SK-N-SH treated with all-trans-retinoic acid at 6 μM for 48 hours (cell line): ENCODE measurements around the gene ZNF358.

ENCODE experiments used
- ATAC-seq: fragments of 200-7000 bp; cut with Tn5 transposase; 3 replicates; pipeline ENCODE4 v1.9.1; 2020; ENCODE audit warnings: mild to moderate bottlenecking, moderate library complexity
- ARNTL ChIP-seq: fragments of 450-650 bp; formaldehyde crosslinking; IDR thresholded peaks from 2 replicates; pipeline ENCODE4 v1.5.0; 2020; ENCODE audit warnings: low read depth, mild to moderate bottlenecking, moderate library complexity, borderline replicate concordance
- BACH2 ChIP-seq: fragments of 250-450 bp; sonication (Bioruptor Pico); IDR thresholded peaks from 2 replicates; pipeline ENCODE4 v1.9.0; 2021; ENCODE audit warnings: mild to moderate bottlenecking, borderline replicate concordance
- CREB5 ChIP-seq: fragments of 250-450 bp; sonication (Bioruptor Pico); IDR thresholded peaks from 2 replicates; pipeline ENCODE4 v1.5.1; 2020; ENCODE audit warnings: low read depth, mild to moderate bottlenecking, moderate library complexity
- CSDC2 ChIP-seq: fragments of 250-450 bp; sonication (Bioruptor Pico); IDR thresholded peaks from 2 replicates; pipeline ENCODE4 v1.5.0; 2020; ENCODE audit warnings: mild to moderate bottlenecking, moderate library complexity
- ESRRG ChIP-seq: fragments of 250-450 bp; sonication (Bioruptor Pico); IDR thresholded peaks from 2 replicates; pipeline ENCODE4 v1.6.1; 2021; ENCODE audit warnings: mild to moderate bottlenecking
- GLIS3 ChIP-seq: fragments of 250-450 bp; sonication (Bioruptor Pico); IDR thresholded peaks from 2 replicates; pipeline ENCODE4 v1.5.0; 2020; ENCODE audit warnings: mild to moderate bottlenecking, moderate library complexity
- ISL1 ChIP-seq: fragments of 250-450 bp; sonication (Bioruptor Pico); IDR thresholded peaks from 2 replicates; pipeline ENCODE4 v2.1.2; 2022; ENCODE audit warnings: mild to moderate bottlenecking, moderate library complexity
- OSR1 ChIP-seq: fragments of 250-450 bp; sonication (Bioruptor Pico); IDR thresholded peaks from 2 replicates; pipeline ENCODE4 v1.8.0; 2022; ENCODE audit warnings: moderate library complexity, mild to moderate bottlenecking, inconsistent platforms
- PATZ1 ChIP-seq: fragments of 250-450 bp; sonication (Bioruptor Pico); IDR thresholded peaks from 2 replicates; pipeline ENCODE4 v1.8.0; 2020; ENCODE audit warnings: mild to moderate bottlenecking, moderate library complexity, borderline replicate concordance
- RARB ChIP-seq: fragments of 250-450 bp; sonication (Bioruptor Pico); IDR thresholded peaks from 2 replicates; pipeline ENCODE4 v1.8.0; 2021; ENCODE audit warnings: mild to moderate bottlenecking, moderate library complexity
- SNAI2 ChIP-seq: fragments of 250-450 bp; sonication (Bioruptor Pico); IDR thresholded peaks from 2 replicates; pipeline ENCODE4 v1.5.0; 2020; ENCODE audit warnings: mild to moderate bottlenecking, moderate library complexity
- TCF4 ChIP-seq: fragments of 250-450 bp; sonication (Bioruptor Pico); IDR thresholded peaks from 2 replicates; pipeline ENCODE4 v1.8.0; 2021; ENCODE audit warnings: mild to moderate bottlenecking, moderate library complexity, borderline replicate concordance
- TOX ChIP-seq: fragments of 250-450 bp; sonication (Bioruptor Pico); IDR thresholded peaks from 2 replicates; pipeline ENCODE4 v1.8.0; 2021; ENCODE audit warnings: mild to moderate bottlenecking, moderate library complexity, borderline replicate concordance
- TSHZ2 ChIP-seq: fragments of 250-450 bp; sonication (Bioruptor Pico); IDR thresholded peaks from 2 replicates; pipeline ENCODE4 v1.5.0; 2020; ENCODE audit warnings: mild to moderate bottlenecking, moderate library complexity
- ZC3H10 ChIP-seq: fragments of 250-450 bp; sonication (Bioruptor Pico); IDR thresholded peaks from 2 replicates; pipeline ENCODE4 v1.5.1; 2021; ENCODE audit warnings: mild to moderate bottlenecking, moderate library complexity
- ZFP3 ChIP-seq: fragments of 250-450 bp; sonication (Bioruptor Pico); IDR thresholded peaks from 2 replicates; pipeline ENCODE4 v1.5.0; 2020; ENCODE audit warnings: mild to moderate bottlenecking, moderate library complexity
- ZFP30 ChIP-seq: fragments of 450-650 bp; formaldehyde crosslinking; IDR thresholded peaks from 2 replicates; pipeline ENCODE4 v1.5.0; 2022; ENCODE audit warnings: mild to moderate bottlenecking, moderate library complexity
- ZNF565 ChIP-seq: fragments of 450-650 bp; formaldehyde crosslinking; conservative IDR thresholded peaks from 2 replicates; pipeline ENCODE4 v1.5.0; 2020; ENCODE audit warnings: low read depth, mild to moderate bottlenecking, moderate library complexity
- ZNF70 ChIP-seq: fragments of 450-650 bp; formaldehyde crosslinking; IDR thresholded peaks from 2 replicates; pipeline ENCODE4 v1.5.0; 2020; ENCODE audit warnings: mild to moderate bottlenecking, moderate library complexity
- ZNF8 ChIP-seq: fragments of 450-650 bp; formaldehyde crosslinking; IDR thresholded peaks from 2 replicates; pipeline ENCODE4 v1.5.0; 2020; ENCODE audit warnings: mild to moderate bottlenecking, moderate library complexity
- TF ChIP-seq, protein P1 (sequence below): fragments of 250-450 bp; sonication (Bioruptor Pico); IDR thresholded peaks from 2 replicates; pipeline ENCODE4 v1.5.1; 2021; ENCODE audit warnings: mild to moderate bottlenecking, moderate library complexity
- TF ChIP-seq, protein P2 (sequence below): fragments of 250-450 bp; sonication (Bioruptor Pico); IDR thresholded peaks from 2 replicates; pipeline ENCODE4 v1.8.0; 2021; ENCODE audit warnings: low read depth, mild to moderate bottlenecking, moderate library complexity, borderline replicate concordance

The ZNF358 gene

GRCh38 chr19:7541828-7542443, 26.0 kb downstream of the ZNF358 start:
- TF ChIP-seq, protein P1, sequence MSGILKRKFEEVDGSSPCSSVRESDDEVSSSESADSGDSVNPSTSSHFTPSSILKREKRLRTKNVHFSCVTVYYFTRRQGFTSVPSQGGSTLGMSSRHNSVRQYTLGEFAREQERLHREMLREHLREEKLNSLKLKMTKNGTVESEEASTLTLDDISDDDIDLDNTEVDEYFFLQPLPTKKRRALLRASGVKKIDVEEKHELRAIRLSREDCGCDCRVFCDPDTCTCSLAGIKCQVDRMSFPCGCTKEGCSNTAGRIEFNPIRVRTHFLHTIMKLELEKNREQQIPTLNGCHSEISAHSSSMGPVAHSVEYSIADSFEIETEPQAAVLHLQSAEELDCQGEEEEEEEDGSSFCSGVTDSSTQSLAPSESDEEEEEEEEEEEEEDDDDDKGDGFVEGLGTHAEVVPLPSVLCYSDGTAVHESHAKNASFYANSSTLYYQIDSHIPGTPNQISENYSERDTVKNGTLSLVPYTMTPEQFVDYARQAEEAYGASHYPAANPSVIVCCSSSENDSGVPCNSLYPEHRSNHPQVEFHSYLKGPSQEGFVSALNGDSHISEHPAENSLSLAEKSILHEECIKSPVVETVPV (CRISPR knock-in tag): no peak
- TF ChIP-seq ZFP3 (CRISPR knock-in tag): no peak
- TF ChIP-seq ZNF70: no peak
- TF ChIP-seq ZC3H10 (CRISPR knock-in tag): no peak
- no peak for TF ChIP-seq TOX (CRISPR knock-in tag)
- TF ChIP-seq ZNF8 (CRISPR knock-in tag): no peak
- no peak for TF ChIP-seq RARB (CRISPR knock-in tag)
- no peak for TF ChIP-seq OSR1 (CRISPR knock-in tag)
- TF ChIP-seq, protein P2, sequence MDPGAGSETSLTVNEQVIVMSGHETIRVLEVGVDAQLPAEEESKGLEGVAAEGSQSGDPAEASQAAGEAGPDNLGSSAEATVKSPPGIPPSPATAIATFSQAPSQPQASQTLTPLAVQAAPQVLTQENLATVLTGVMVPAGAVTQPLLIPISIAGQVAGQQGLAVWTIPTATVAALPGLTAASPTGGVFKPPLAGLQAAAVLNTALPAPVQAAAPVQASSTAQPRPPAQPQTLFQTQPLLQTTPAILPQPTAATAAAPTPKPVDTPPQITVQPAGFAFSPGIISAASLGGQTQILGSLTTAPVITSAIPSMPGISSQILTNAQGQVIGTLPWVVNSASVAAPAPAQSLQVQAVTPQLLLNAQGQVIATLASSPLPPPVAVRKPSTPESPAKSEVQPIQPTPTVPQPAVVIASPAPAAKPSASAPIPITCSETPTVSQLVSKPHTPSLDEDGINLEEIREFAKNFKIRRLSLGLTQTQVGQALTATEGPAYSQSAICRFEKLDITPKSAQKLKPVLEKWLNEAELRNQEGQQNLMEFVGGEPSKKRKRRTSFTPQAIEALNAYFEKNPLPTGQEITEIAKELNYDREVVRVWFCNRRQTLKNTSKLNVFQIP (CRISPR knock-in tag): no peak
- TF ChIP-seq ISL1 (CRISPR knock-in tag): no peak
- no peak for TF ChIP-seq TSHZ2 (CRISPR knock-in tag)
- TF ChIP-seq PATZ1 (CRISPR knock-in tag): no peak
- no peak for TF ChIP-seq GLIS3 (CRISPR knock-in tag)
- no peak for TF ChIP-seq ARNTL
- no peak for TF ChIP-seq TCF4 (CRISPR knock-in tag)
- no peak for TF ChIP-seq ZFP30 (CRISPR knock-in tag)
- no peak for TF ChIP-seq SNAI2
- no peak for TF ChIP-seq CREB5 (CRISPR knock-in tag)
- no peak for TF ChIP-seq ZNF565 (CRISPR knock-in tag)
- TF ChIP-seq CSDC2 (CRISPR knock-in tag): no peak
- no peak for ATAC-seq

GRCh38 chr19:7542556-7543348, 26.8 kb downstream of the ZNF358 start:
- TF ChIP-seq SNAI2: no peak
- no peak for TF ChIP-seq GLIS3 (CRISPR knock-in tag)
- no peak for TF ChIP-seq ZNF8 (CRISPR knock-in tag)
- no peak for TF ChIP-seq TCF4 (CRISPR knock-in tag)
- TF ChIP-seq ISL1 (CRISPR knock-in tag): no peak
- TF ChIP-seq TSHZ2 (CRISPR knock-in tag): no peak
- no peak for TF ChIP-seq ARNTL
- no peak for TF ChIP-seq ESRRG (CRISPR knock-in tag)
- no peak for TF ChIP-seq ZC3H10 (CRISPR knock-in tag)
- no peak for TF ChIP-seq BACH2 (CRISPR knock-in tag)
- no peak for TF ChIP-seq ZFP30 (CRISPR knock-in tag)
- ATAC-seq: no peak
